ENCODE data around the gene TRIM41. TPM values are rescaled to one million over a fixed set of nuclear protein-coding genes. Genes with fewer than 3 reads are reported as not detected.
"Not testable (repeated sequence)": the region's sequence is repeated elsewhere in the genome, so short reads cannot be mapped to it uniquely, and the experiment has no call there.

TRIM41 gene
- total RNA-seq, 1 donor = 12.7 TPM

DNA sequence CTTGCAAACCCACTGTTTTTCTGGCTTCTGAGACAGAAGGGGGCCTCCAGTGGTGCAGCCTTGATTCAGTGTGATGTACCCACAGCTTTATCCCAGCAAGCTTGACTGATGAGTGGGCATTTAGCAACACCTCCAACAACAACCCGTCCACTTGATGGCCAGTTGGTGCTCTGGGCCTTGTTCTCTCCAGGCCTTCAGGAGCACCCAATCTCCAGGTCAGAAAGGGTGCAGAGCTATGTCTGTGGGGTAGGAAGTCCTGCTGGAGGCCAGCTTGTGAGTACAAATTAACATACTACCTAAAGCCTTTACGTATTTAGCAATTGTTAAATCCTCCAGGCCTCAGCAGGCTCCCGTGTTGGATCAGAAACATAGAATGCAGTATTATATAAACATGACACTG is 48.0 kb downstream of the TRIM41 start:
- no peak for DNase-seq (ENCODE audit: low read depth)
- no peak overlapping the region for H3K4me3 ChIP-seq (ENCODE audit: low read depth, low read length)
- no peak for TF ChIP-seq CTCF (IDR thresholded peaks at IDR 0.05; ENCODE audit: insufficient read depth, low read length)

- H3K4me3 ChIP-seq (ENCODE audit: low read depth, low read length); DNase-seq (ENCODE audit: low read depth): not testable (repeated sequence)
Observed at GRCh38 chr5:181273433-181273744, 50.3 kb downstream of the TRIM41 start.

DNA sequence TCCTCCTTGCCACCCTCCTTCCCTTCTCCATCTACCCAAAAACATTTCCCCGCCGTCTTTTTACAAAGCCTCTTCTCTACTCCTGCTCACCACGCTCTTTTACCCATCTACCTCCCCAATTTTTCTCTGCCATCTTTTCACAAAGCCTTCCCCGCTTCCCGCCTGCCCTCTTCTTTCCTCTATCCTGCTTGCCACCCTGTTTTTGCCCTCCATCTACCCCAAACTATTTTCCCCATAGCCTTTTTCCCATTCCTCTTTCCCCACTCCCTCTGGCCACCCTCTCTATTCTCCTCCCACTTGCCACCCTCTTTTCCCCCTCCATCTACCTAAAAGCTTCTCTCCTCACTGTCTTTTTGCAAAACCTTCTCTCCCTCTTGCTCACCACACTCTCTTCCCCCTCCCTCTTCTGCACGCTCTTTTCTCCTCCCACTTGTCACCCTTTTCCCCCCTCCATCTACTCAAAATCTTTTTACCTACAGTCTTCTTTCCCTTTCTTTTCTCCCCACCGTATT is 57.2 kb downstream of the TRIM41 start:
- no peak for TF ChIP-seq CTCF (IDR thresholded peaks at IDR 0.05; ENCODE audit: insufficient read depth, low read length)
- DNase-seq (ENCODE audit: low read depth) = no peak
- no peak overlapping the region for H3K4me3 ChIP-seq (ENCODE audit: low read depth, low read length)

GRCh38 chr5:181281077-181281983 is 58.2 kb downstream of the TRIM41 start:
- no peak for TF ChIP-seq CTCF (IDR thresholded peaks at IDR 0.05; ENCODE audit: insufficient read depth, low read length)
- H3K4me3 ChIP-seq (ENCODE audit: low read depth, low read length) = no peak overlapping the region
- DNase-seq (ENCODE audit: low read depth) = no peak

DNA sequence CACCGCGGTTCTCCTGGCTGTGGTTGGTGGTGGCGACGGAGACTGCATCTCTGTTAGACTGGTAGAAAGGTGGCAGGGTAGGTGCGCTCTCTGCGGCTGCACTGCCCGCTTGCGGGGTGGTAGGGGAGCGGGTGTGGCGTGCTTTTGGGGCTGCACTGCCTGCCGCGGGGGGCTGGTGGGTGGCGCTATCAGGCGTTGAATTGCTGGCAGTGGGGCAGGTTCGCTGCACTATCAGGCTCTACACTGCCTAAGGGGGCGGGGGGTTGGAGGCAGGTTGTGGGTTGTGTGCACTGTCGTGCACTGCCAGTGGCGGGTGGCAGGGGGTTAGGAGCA is 58.9 kb downstream of the TRIM41 start:
- TF ChIP-seq CTCF (IDR thresholded peaks at IDR 0.05; ENCODE audit: insufficient read depth, low read length) = no peak
- no peak for DNase-seq (ENCODE audit: low read depth)
- no peak overlapping the region for H3K4me3 ChIP-seq (ENCODE audit: low read depth, low read length)

- not testable (repeated sequence) for H3K4me3 ChIP-seq (ENCODE audit: low read depth, low read length); DNase-seq (ENCODE audit: low read depth)
Observed at GRCh38 chr5:181282415-181282814, 59.3 kb downstream of the TRIM41 start.

DNA sequence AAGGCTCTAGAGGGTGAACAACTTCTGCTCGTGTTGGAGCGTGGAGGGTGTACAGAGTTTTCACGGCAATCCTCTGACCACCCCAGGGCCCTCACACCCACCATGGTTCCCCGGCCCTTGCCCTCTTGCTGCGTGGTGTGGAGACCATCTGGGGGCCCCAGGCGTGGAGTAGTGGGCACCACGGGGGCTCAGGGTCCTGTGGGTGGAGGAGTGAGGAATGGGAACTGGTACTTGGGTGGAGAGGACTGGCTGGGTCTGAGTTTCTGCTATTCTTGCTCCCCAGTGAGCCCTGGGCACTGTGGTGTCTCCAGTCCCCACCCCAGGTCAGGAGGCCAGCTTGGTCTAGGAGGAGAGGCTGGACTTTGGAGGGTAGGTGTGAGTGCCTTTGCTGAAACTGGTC is 59.8 kb downstream of the TRIM41 start:
- TF ChIP-seq CTCF (IDR thresholded peaks at IDR 0.05; ENCODE audit: insufficient read depth, low read length) = no peak
- no peak for DNase-seq (ENCODE audit: low read depth)
- H3K4me3 ChIP-seq (ENCODE audit: low read depth, low read length) = no peak overlapping the region

DNA sequence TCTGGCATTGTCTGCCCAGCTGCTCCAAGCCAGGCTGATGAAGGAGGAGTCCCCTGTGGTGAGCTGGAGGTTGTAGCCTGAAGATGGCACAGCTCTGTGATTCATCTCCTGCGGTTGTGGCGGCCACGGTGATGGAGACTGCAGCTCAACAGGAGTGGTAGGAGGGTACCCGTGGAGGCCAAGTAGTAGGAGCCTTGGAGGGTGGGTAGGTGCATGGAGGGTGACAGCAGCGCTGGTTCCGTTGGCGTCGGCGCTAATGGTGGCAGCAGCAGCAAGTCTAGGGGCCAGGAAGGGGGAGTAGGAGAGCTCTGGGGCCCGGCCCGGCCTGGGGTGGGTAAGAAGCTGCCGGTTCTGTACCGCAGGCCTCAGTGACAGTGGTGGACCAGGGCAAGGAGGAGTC is 60.3 kb downstream of the TRIM41 start:
- no peak for DNase-seq (ENCODE audit: low read depth)
- no peak overlapping the region for H3K4me3 ChIP-seq (ENCODE audit: low read depth, low read length)
- TF ChIP-seq CTCF (IDR thresholded peaks at IDR 0.05; ENCODE audit: insufficient read depth, low read length) = no peak

DNA sequence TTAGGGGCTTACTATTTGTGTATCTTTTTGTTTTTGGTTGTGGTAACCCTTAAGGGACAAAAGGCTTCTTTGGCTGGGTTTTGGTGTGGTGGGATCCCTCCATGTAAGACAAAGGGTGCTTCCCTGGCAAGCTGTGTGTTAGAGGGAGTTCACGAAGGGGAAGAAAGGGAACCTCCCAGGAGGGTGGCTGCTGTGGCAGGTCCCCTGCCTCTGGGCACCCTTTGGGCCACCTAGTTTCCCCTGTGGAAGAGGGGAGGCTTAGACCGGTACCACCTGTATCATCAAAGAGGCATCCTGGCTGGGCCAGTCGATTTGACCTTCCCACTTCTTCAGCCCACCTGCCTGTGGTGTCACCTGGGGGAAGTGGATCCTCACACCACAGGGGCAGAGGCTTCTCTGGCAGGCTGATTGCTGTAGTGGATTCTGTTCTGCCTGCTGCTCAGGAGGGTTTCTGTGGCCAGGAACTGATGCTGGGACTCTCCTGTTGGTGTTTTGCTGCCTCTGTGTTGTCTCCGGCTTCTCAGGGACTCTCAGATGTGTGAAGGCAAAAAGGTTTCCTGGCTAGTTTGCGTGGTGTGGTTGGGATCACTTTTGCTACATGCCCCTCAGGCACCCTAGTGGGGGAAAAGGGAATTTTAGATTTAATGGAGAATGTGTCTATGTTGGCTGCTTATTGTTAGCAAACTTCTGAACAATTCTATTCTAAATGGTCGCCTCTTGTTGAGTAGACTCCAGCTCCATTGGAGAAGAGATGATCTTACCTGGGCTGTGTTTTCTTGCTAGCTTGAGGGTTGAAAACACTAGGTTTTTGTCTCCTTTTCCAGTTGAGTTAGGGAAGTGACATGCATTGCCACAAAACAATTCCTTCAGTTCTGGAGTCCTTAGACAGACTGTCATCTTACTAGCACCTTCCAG is 61.0 kb downstream of the TRIM41 start:
- H3K4me3 ChIP-seq (ENCODE audit: low read depth, low read length); DNase-seq (ENCODE audit: low read depth): not testable (repeated sequence)

Measured in fibroblast of the aortic adventitia (primary cell).